ENCODE results near the gene GNGT2.

- TF ChIP-seq CTCF (IDR thresholded peaks at IDR 0.05) = no peak
- no peak for TF ChIP-seq POLR2A (IDR thresholded peaks at IDR 0.05)
Observed at GRCh38 chr17:49249292-49249794, 39.0 kb upstream of the GNGT2 start.
